Germinal center (tissue), 1 donor: ENCODE data around the gene POLR3A.

Source experiments
- DNase-seq: peaks from one replicate; pipeline ENCODE4 v3.0.0; 2012; ENCODE audit warnings: mixed read lengths, low spot score

The POLR3A gene

DNA sequence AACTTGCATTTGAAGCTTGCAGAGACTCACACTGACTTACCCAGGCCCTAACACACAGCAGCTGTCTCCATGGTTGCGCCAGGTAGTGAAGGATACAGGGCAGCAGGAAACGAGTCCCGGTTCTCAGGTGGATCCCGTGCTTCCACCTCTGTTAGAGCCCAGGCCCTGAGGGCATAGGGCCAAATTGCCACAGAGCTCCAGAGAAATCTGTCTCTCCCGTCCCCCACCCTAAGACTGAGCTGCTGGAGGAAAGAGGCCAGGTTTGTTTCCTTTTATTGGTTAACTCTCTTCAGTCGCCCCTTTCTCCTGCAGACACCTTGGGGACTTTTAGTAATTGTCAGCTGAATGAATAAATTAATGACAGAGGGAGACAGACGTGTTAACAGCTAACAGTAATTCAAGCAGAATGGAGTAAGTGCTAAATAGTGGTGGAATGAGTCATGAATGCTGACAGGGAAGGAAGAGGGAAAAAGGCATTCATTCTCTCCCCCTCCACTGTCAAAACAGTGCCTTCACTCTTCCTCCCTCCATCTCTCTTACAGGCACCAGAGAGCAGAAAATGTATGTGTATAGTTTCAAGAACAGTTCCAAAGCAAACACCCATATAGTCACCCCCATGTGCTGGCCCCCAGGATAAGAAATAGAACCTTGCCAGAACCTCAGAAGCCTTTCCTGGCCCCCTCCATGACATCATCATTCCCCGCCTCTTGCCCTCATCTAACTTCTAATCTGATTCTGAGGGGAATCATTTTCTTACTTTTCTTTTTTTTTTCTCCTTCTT lies 86.0 kb downstream of the POLR3A start:
- DNase-seq = no peak

GRCh38 chr10:77941790-77942189 lies 87.5 kb downstream of the POLR3A start:
- DNase-seq = no peak

DNA sequence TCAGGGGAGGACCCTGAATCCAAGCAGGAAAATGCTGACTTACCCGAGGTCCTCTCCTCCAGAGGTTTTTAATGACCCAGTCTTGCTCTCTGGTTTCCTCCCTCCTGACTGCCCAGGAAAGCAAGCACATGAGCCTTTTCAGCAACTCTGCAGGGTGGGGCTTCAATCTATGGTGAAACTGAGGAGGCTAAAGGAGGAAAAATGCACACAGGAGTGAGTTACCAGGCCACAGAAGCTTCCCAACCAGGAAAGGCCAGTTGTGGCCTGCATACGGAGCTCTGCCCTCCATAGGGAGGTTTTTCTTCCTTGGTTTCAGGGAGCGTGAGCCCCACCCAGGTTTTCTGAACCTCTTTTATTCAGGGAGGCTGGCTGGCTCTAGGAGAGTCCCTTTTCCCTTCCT lies 88.7 kb downstream of the POLR3A start:
- DNase-seq = no peak

GRCh38 chr10:77940225-77940624 lies 89.1 kb downstream of the POLR3A start:
- no peak for DNase-seq

DNA sequence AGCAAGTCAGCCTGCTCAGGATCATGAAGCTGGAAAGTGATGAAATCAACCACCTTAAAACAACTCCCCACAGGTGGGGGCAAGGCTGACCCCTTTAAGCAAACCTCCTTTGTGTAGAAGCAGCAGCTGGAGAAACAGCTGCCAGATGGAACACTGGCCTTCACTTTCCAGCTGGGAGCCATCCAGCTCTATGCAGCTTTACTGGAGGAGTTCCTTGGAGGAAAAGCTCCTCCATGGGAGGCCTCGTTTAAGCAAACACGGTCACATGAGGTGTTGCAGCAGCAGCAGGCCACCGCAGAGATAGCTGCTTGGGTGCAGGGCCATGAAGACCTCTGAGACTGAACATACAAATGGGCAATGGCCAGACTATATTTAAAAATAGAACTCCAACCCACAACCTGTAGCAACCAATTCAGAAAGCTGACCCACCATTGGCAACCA lies 89.7 kb downstream of the POLR3A start:
- no peak for DNase-seq

- DNase-seq = no peak
Measured at GRCh38 chr10:77936697-77937567, 92.4 kb downstream of the POLR3A start.

GRCh38 chr10:77932016-77932715 lies 97.1 kb downstream of the POLR3A start:
- no peak for DNase-seq

DNA sequence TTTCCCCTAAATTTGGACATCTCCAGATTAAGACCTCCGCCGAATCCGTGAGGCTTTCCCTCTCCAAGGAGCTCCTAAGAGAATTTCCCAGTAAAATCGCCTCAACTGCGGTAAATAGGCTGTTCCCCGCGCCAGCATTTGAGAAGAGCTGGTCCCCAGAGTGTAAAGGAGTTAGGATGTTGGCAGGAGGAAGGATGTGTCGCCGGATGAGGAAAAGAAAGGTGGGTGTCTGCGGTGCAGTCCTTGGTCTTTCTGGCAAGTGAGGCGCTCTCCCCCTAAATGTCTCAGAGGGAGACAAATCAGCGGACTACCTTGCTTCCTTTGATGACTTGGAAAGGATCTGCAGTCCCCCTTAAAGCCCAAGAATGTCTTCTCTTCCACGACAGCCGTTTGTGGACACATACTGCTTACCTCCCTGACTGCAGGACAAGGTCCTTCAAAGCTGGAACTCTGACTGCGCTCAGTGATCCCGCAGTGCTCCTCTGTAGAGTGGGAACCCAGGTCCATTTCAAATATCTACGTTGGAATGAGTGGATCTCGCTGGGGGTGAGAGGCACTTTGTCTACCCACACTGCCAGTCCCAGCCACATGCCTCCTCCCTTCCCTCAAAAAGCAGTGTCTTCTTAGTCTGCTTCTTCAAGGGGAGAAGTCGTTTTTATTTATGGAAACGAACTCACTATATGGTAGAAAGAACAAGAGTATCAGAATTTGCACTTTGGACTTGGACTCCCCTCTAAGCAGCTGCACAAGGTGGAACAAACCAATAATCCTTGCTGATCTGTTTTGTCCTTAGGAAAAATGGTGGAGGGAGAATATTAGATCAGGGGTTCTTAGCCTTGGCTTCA lies 101.7 kb downstream of the POLR3A start:
- no peak for DNase-seq

GRCh38 chr10:77926566-77927401 lies 102.5 kb downstream of the POLR3A start, which contains the start of gene DLG5:
TSS of gene DLG5 (minus strand) at chr10:77926755. CDS start at chr10:77926520, 235 bp downstream.
- DNase-seq = peak; percentile 29

DNA sequence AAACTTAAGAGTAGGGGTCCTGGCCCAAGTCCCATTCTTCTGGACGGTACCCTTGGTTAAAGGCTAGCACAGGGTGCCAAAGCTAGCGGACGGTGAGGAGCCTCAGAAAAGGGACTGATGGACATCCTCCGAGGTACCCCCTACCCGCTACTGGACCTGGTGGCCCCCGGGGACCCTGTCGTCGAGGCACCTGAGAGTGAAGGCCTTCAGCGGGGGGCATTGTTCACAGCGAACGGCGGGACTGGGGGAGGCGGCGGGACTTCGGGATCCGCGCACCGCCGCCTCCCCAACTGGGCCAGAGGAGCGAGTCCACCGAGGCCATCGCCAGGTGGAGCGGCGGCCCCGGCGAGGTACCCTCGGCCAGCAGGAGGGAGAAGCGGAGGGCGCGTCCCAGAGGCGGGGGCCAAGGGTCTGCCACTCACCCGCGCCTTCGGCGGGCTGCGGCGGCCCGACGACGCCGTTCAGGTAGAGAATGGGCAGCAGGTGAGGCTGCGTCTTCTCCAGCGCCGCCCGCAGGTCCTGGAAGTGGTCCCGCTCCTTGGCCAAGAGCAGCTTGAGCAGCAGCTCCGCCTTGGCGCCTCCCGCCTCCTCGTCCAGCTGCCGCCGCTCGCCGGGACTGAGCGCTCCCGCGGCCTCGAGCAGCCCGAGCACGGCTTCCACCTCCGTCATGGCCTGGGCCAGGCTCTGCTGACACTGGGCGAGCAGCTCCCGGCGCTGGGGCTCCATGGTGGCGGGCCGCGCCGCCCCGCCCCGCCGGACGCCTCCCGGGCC lies 103.3 kb downstream of the POLR3A start:
- DNase-seq = no peak

GRCh38 chr10:77925410-77925794 lies 103.9 kb downstream of the POLR3A start:
- no peak for DNase-seq

- no peak for DNase-seq
Measured at GRCh38 chr10:77922566-77923179, 106.6 kb downstream of the POLR3A start.

DNA sequence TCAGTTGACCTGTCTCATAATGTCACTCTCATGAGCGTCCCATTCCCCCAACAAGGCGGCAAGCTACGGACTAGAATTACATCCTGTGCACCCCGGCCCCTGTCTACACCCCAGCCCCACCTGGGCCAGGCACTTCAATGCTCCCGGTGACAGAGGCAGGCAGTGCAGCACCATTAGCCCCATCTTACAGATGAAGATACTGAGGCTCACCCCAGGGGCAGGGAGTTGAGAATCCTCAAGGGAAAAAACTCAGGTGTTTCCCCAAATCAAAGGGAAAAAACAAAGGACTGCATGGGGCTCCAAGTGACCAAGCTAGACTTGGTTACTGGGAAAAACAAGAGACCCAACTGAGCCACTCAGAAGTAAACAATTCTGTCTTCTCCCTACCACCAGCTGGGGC lies 107.3 kb downstream of the POLR3A start:
- no peak for DNase-seq

DNA sequence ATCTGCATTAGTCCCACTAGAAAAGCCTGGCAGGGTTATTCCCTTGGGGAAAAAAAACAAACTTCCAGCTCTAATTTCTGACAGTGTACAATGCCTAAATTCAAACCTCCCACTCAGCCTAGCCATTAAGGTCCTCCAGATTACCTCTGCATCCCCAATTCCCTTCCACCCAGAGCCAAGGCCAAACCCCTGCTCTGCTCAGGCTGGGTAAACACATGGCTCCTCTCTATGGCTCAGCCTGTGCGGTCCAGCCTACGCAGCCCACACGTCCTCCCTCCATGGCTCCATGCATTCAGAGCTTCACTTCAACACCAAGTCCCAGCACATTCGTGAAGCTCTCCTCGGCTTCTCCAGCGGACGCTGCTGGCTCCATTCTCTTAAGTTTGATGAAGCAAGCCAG lies 107.9 kb downstream of the POLR3A start:
- DNase-seq = no peak

GRCh38 chr10:77920495-77920894 lies 108.8 kb downstream of the POLR3A start:
- DNase-seq = no peak

GRCh38 chr10:77919713-77920108 lies 109.6 kb downstream of the POLR3A start:
- DNase-seq = no peak
